NB4 (cell line): Measurements from ENCODE around the gene ATP10B.

Experiments used
- DNase-seq: peaks from one replicate; pipeline ENCODE4 v3.0.0; 2010; ENCODE audit warnings: low read depth
- H3K4me3 ChIP-seq: one replicate; pipeline ENCODE4 v1.5.1; 2011; ENCODE audit warnings: mild to moderate bottlenecking, low read depth, low read length, moderate library complexity
- MYC ChIP-seq: IDR thresholded peaks from 2 replicates; pipeline ENCODE4 v1.6.1; 2011; ENCODE audit warnings: low read depth, low read length
- POLR2A ChIP-seq: IDR thresholded peaks from 2 replicates; pipeline ENCODE4 v1.6.1; 2011; ENCODE audit warnings: mild to moderate bottlenecking; ENCODE audit not compliant: insufficient read length; ENCODE audit errors: extremely low read depth
- TF ChIP-seq, protein P1 (sequence below): IDR thresholded peaks from one replicate; pipeline ENCODE4 v1.5.1; 2012; ENCODE audit warnings: low read depth, low read length
- TF ChIP-seq, protein P2 (sequence below): IDR thresholded peaks from 2 replicates; pipeline ENCODE4 v1.6.1; 2011; ENCODE audit warnings: low read depth, low read length

Gene ATP10B

DNA sequence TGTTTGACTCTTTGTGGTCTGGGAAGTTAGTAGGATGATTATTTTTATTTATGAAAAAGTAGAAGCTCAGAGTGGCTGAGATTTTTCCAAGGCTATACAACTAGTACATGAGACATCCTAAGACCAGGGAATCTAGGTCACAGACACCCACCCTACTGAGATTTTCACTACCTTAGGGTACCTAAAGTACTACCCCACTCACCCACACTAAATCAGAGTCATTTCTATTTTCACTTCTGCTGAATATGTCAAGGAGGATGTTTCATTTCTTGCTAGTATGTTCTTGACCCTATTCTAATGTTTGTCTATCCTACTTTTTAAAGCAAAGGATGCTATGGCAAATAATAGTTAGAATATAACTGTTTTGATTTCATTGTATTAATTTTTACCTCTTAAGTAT is 206.0 kb downstream of the ATP10B start:
- H3K4me3 ChIP-seq: no peak overlapping the region
- no peak for DNase-seq
- TF ChIP-seq, protein P1, sequence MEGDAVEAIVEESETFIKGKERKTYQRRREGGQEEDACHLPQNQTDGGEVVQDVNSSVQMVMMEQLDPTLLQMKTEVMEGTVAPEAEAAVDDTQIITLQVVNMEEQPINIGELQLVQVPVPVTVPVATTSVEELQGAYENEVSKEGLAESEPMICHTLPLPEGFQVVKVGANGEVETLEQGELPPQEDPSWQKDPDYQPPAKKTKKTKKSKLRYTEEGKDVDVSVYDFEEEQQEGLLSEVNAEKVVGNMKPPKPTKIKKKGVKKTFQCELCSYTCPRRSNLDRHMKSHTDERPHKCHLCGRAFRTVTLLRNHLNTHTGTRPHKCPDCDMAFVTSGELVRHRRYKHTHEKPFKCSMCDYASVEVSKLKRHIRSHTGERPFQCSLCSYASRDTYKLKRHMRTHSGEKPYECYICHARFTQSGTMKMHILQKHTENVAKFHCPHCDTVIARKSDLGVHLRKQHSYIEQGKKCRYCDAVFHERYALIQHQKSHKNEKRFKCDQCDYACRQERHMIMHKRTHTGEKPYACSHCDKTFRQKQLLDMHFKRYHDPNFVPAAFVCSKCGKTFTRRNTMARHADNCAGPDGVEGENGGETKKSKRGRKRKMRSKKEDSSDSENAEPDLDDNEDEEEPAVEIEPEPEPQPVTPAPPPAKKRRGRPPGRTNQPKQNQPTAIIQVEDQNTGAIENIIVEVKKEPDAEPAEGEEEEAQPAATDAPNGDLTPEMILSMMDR: no peak
- no peak for TF ChIP-seq MYC

DNA sequence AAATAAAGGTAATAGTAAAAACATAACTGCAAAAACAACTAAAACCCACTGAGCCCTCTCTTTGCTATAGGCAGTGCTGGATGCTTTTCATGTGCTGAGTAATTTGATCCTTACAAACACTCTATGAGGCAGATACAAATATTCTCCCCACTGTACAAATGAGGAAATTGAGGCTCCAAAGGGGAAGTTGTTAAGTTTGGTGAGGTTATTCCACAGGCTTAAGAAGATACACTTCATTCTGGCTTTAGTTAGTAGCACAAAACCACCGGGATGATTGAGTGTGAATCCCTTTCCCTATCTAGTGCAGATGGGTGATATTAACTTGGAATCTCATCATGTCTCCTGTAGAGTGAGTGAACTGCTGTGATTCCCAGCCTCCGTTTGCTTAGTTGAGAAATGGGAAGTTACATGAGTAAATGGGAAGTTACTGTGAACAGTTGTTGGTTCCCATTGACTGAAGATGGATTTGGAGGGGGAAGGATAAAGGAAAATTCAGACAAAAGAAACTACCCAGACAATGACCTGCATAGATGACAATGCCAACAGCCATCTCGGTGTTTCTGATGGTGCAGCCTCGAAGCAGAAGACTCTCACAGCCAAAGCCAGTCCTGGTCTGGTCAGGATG is 208.3 kb downstream of the ATP10B start:
- TF ChIP-seq, protein P1: no peak
- TF ChIP-seq MYC (no peak), POLR2A (no peak)
- TF ChIP-seq, protein P2, sequence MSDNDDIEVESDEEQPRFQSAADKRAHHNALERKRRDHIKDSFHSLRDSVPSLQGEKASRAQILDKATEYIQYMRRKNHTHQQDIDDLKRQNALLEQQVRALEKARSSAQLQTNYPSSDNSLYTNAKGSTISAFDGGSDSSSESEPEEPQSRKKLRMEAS: no peak
- DNase-seq: peak; percentile 41
- H3K4me3 ChIP-seq: no peak overlapping the region

DNA sequence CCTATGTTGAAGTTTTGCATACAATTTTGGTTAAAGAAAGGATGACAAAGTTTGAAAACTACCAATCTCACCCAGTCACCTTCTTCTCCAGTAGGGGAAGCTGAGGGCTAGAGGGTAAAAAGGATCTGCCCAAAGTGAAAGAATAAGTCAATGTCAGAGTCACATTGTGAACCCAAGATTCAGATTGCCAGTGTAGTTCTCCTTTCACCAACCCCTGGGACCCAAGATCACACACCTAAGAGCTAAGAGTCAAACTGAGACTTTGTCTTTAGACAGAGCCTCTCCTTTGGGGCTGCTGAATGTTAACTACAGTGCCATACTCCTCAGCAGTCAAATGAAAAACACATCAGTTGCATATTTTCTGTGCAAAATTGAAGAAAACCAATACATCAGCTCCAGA is 210.6 kb downstream of the ATP10B start:
- TF ChIP-seq MYC: no peak
- TF ChIP-seq, protein P2: no peak
- TF ChIP-seq POLR2A: no peak
- TF ChIP-seq, protein P1: no peak
- DNase-seq: no peak
- H3K4me3 ChIP-seq: no peak overlapping the region

DNA sequence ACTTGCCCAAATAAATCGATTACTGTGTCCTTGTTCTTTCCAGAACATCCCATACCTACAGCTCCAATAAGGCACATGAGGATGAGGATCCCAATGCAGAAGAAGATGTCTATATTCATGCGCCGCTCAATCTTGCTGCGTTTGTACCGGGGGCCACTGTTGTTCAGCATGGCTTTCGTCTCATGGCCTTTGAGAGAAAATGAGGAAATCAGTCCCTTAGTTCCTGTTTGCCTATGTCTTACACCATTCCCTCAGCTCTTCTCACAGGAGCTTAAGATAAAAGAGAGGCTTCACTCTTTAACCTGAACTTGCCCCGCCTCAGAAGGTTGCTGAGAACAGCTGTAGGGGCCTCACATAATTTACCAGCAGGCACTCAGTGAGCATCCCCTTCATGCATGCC is 211.6 kb downstream of the ATP10B start:
- TF ChIP-seq POLR2A (no peak), MYC (no peak)
- TF ChIP-seq, protein P1: no peak
- TF ChIP-seq, protein P2: no peak
- peak; percentile 32 for DNase-seq
- H3K4me3 ChIP-seq: no peak overlapping the region

GRCh38 chr5:160638161-160638742 is 213.8 kb downstream of the ATP10B start:
- no peak overlapping the region for H3K4me3 ChIP-seq
- TF ChIP-seq, protein P2: no peak
- TF ChIP-seq MYC (no peak), POLR2A (no peak)
- TF ChIP-seq, protein P1: no peak
- DNase-seq: no peak
